Measurements from ENCODE around the gene PTS.

- TF ChIP-seq POLR2A (IDR thresholded peaks at IDR 0.05) = no peak
- TF ChIP-seq CTCF (IDR thresholded peaks at IDR 0.05) = no peak
- TF ChIP-seq EP300 (IDR thresholded peaks at IDR 0.05) = no peak
Measured at GRCh38 chr11:112223121-112223520, 3.1 kb upstream of the PTS start.
